SK-N-SH (cell line): ENCODE measurements around the gene EXOC4. TPM values are rescaled to one million over a fixed set of nuclear protein-coding genes. Genes with fewer than 3 reads are reported as not detected.

Experiments used
- CTCF ChIA-PET: fragments of 300-600, 350-600 bp; formaldehyde crosslinking; extraction: SDS; loops from one replicate; lab custom pipeline; 2021; lab: Yijun Ruan, JAX
- POLR2A ChIA-PET: fragments of 350-600 bp; sonication (Branson Sonifier 250); formaldehyde crosslinking; extraction: SDS; loops from one replicate; lab custom pipeline; 2020; ENCODE audit warnings: antibody characterized with exemption, inconsistent platforms; lab: Yijun Ruan, JAX
- DNase-seq: peaks from one replicate; pipeline ENCODE4 v3.0.0; 2012
- H2AFZ ChIP-seq: fragments of 200-600 bp; sonication (generic); 2 replicates; pipeline ENCODE4 v1.8.1; 2016; ENCODE audit warnings: antibody characterized with exemption, mild to moderate bottlenecking, low read depth
- H3F3A ChIP-seq: fragments of 200-600 bp; sonication (generic); replicated peaks from 2 replicates; pipeline ENCODE3; 2016; ENCODE audit warnings: antibody characterized with exemption, mild to moderate bottlenecking; ENCODE audit not compliant: insufficient read depth
- H3K27ac ChIP-seq, 2 experiments: fragments of 200-500 bp in 1 of 2; fragments of 200-600 bp in 1 of 2; sonication (Bioruptor generic) in 1 of 2; sonication (generic), shearing (Covaris generic) in 1 of 2; 2 replicates each; pipeline versions ENCODE4 v1.5.1 to v1.6.1; 2014 to 2016; ENCODE audit warnings: low read depth in 2 of 2, inconsistent platforms in 1 of 2, low read length in 1 of 2, mild to moderate bottlenecking in 1 of 2, mixed read lengths in 1 of 2
- H3K27me3 ChIP-seq: fragments of 200-600 bp; sonication (generic), shearing (Covaris generic); 2 replicates; pipeline ENCODE4 v1.6.1; 2016; ENCODE audit warnings: mixed run types; ENCODE audit not compliant: insufficient read depth
- H3K36me3 ChIP-seq, 2 experiments: fragments of 200-500 bp in 1 of 2; fragments of 200-600 bp in 1 of 2; sonication (Bioruptor generic) in 1 of 2; sonication (generic) in 1 of 2; replicated peaks in 1 of 2; 2 replicates each; pipeline versions ENCODE3 to v1.5.1; 2014 to 2016; ENCODE audit warnings: low read length in 1 of 2, mild to moderate bottlenecking in 1 of 2; ENCODE audit not compliant: insufficient read depth in 2 of 2, control insufficient read depth in 1 of 2
- H3K4me1 ChIP-seq, 2 experiments: fragments of 200-500 bp in 1 of 2; fragments of 200-600 bp in 1 of 2; sonication (Bioruptor generic) in 1 of 2; sonication (generic), shearing (Covaris generic) in 1 of 2; 2 replicates each; pipeline versions ENCODE4 v1.5.1 to v1.6.1; 2014 to 2016; ENCODE audit warnings: low read depth in 1 of 2, low read length in 1 of 2, mixed run types in 1 of 2; ENCODE audit not compliant: insufficient read depth in 2 of 2, control insufficient read depth in 1 of 2
- H3K4me2 ChIP-seq: fragments of 200-600 bp; sonication (generic), shearing (Covaris generic); 2 replicates; pipeline ENCODE4 v1.6.1; 2017; ENCODE audit warnings: mixed run types
- H3K4me3 ChIP-seq, 2 experiments: fragments of 200-500 bp in 1 of 2; fragments of 200-600 bp in 1 of 2; sonication (Bioruptor generic) in 1 of 2; sonication (generic), shearing (Covaris generic) in 1 of 2; 2 replicates each; pipeline versions ENCODE4 v1.5.1 to v1.8.1; 2014 to 2016; ENCODE audit warnings: low read depth in 2 of 2, inconsistent platforms in 1 of 2, low read length in 1 of 2, mild to moderate bottlenecking in 1 of 2, mixed read lengths in 1 of 2, moderate library complexity in 1 of 2
- H3K79me2 ChIP-seq: fragments of 200-600 bp; sonication (generic); 2 replicates; pipeline ENCODE4 v1.8.1; 2017; ENCODE audit warnings: mild to moderate bottlenecking; ENCODE audit not compliant: insufficient read depth
- H3K9ac ChIP-seq: fragments of 200-600 bp; sonication (generic); 2 replicates; pipeline ENCODE4 v1.6.1; 2017; ENCODE audit warnings: mixed run types
- H3K9me2 ChIP-seq: fragments of 200-600 bp; sonication (generic); 2 replicates; pipeline ENCODE4 v1.6.1; 2017; ENCODE audit warnings: mixed run types
- H3K9me3 ChIP-seq: fragments of 200-600 bp; sonication (generic); 2 replicates; pipeline ENCODE4 v1.6.1; 2017; ENCODE audit warnings: mixed run types, mild to moderate bottlenecking, moderate library complexity
- H4K20me1 ChIP-seq: fragments of 200-600 bp; sonication (generic); 2 replicates; pipeline ENCODE4 v1.6.1; 2017; ENCODE audit warnings: mild to moderate bottlenecking, mixed run types; ENCODE audit not compliant: insufficient read depth
- ELF1 ChIP-seq: IDR thresholded peaks from 2 replicates; pipeline ENCODE4 v1.4.0; 2012
- EP300 ChIP-seq, 2 experiments: IDR thresholded peaks; 2 replicates each; pipeline versions ENCODE4 v1.4.0 to v1.6.1; 2012; ENCODE audit warnings: borderline replicate concordance in 1 of 2, low read depth in 1 of 2, low read length in 1 of 2
- EZH2phosphoT487 ChIP-seq: fragments of 200-600 bp; sonication (generic); IDR thresholded peaks from 2 replicates; pipeline ENCODE4 v1.6.1; 2017; ENCODE audit warnings: low read depth, mixed run types, mild to moderate bottlenecking, antibody characterized with exemption, moderate library complexity, borderline replicate concordance
- FOXJ3 ChIP-seq: sonication (generic); formaldehyde crosslinking; IDR thresholded peaks from 2 replicates; pipeline ENCODE4 v1.5.1; 2020; ENCODE audit warnings: mild to moderate bottlenecking, missing genetic modification reagents
- GABPA ChIP-seq: IDR thresholded peaks from 2 replicates; pipeline ENCODE4 v1.4.0; 2012; ENCODE audit warnings: low read depth, mild to moderate bottlenecking
- IRF3 ChIP-seq: fragments of 150-350 bp; IDR thresholded peaks from 2 replicates; pipeline ENCODE4 v1.6.1; 2016; ENCODE audit warnings: mild to moderate bottlenecking, low read depth, low read length
- MEF2A ChIP-seq: IDR thresholded peaks from 2 replicates; pipeline ENCODE4 v1.4.0; 2012; ENCODE audit warnings: low read depth, borderline replicate concordance
- NFIC ChIP-seq: IDR thresholded peaks from 2 replicates; pipeline ENCODE4 v1.4.0; 2012; ENCODE audit warnings: borderline replicate concordance
- NRF1 ChIP-seq: IDR thresholded peaks from 2 replicates; pipeline ENCODE4 v1.6.1; 2012; ENCODE audit warnings: low read depth, mild to moderate bottlenecking, low read length
- REST ChIP-seq: IDR thresholded peaks from 2 replicates; pipeline ENCODE4 v1.6.1; 2012; ENCODE audit warnings: mild to moderate bottlenecking, low read depth, low read length, moderate library complexity
- SIN3A ChIP-seq: IDR thresholded peaks from 2 replicates; pipeline ENCODE4 v1.6.1; 2012; ENCODE audit warnings: low read depth, mild to moderate bottlenecking, low read length, moderate library complexity, borderline replicate concordance
- TAF1 ChIP-seq: IDR thresholded peaks from 2 replicates; pipeline ENCODE4 v1.6.1; 2012; ENCODE audit warnings: low read depth, mild to moderate bottlenecking, low read length, moderate library complexity, borderline replicate concordance
- TCF12 ChIP-seq: IDR thresholded peaks from 2 replicates; pipeline ENCODE4 v1.4.0; 2012
- TEAD4 ChIP-seq: IDR thresholded peaks from 2 replicates; pipeline ENCODE4 v1.4.0; 2012; ENCODE audit warnings: mild to moderate bottlenecking, borderline replicate concordance; ENCODE audit not compliant: insufficient read depth
- USF1 ChIP-seq: IDR thresholded peaks from 2 replicates; pipeline ENCODE4 v1.4.0; 2012; ENCODE audit warnings: low read depth, borderline replicate concordance
- USF2 ChIP-seq: fragments of 150-350 bp; IDR thresholded peaks from 2 replicates; pipeline ENCODE4 v1.6.1; 2017; ENCODE audit warnings: antibody characterized with exemption, low read length, low read depth, borderline replicate concordance
- YY1 ChIP-seq: IDR thresholded peaks from 2 replicates; pipeline ENCODE4 v1.4.0; 2012; ENCODE audit warnings: low read depth, mild to moderate bottlenecking
- WGBS: methylation state at CpG from one replicate; pipeline ENCODE4 v1.1.6; 2017; ENCODE audit warnings: low lambda C conversion rate; 5-methylcytosine and 5-hydroxymethylcytosine counted together
- polyA plus RNA-seq, 3 experiments: library from polyadenylated mRNA; depleted of rRNA; stranded (reverse); fragments of >200 nt; gene quantifications; 2 replicates each; pipeline ENCODE4 v1.2.3, GENCODE V29; 2012

The EXOC4 gene
- polyA plus RNA-seq, 1 of the 3 experiments (the other 2 are of a cell fraction) = 37.3 TPM

GRCh38 chr7:133369130-133369529, 116.3 kb downstream of the EXOC4 start:
- Histone ChIP-seq H3K79me2 (0 out of 2 replicates have a peak, but pooled peaks cover 3% of the 10 kb centered on the region), H3K4me2 (no peak overlapping the region), H3K4me1 (peaks cover 16 to 22% of the 10 kb centered on the region in 2 experiments; a peak in 3 of 4 replicates), H3K9me2 (no peaks in the 10 kb centered on the region), H3K36me3 (peaks cover 0 to 2% of the 10 kb centered on the region in 2 experiments), H3K27ac (no peak overlapping the region), H2AFZ (no peak overlapping the region), H3F3A (peaks cover 24% of the 10 kb centered on the region), H3K4me3 (no peak overlapping the region), H4K20me1 (no peaks in the 10 kb centered on the region), H3K9ac (no peak overlapping the region), H3K27me3 (no peaks in the 10 kb centered on the region), H3K9me3 (no peaks in the 10 kb centered on the region)
- no peak for DNase-seq
- ChIA-PET POLR2A (no interaction called here), CTCF (no interaction called here)
- TF ChIP-seq REST = no peak
- no peak for TF ChIP-seq NRF1
- no peak for TF ChIP-seq TEAD4
- no peak for TF ChIP-seq TAF1
- no peak for TF ChIP-seq GABPA
- TF ChIP-seq ELF1 = no peak
- TF ChIP-seq EZH2phosphoT487 = no peak
- no peak for TF ChIP-seq IRF3
- no peak for TF ChIP-seq YY1
- TF ChIP-seq MEF2A = no peak
- no peak for TF ChIP-seq FOXJ3 (CRISPR knock-in tag)
- no peak for TF ChIP-seq SIN3A
- no peak for TF ChIP-seq USF2
- no peak for TF ChIP-seq TCF12
- no peak for TF ChIP-seq USF1
- TF ChIP-seq EP300 (IDR thresholded peaks at IDR 0.05; ENCODE audit: borderline replicate concordance in 1 of 2, low read depth in 1 of 2, low read length in 1 of 2) = no peak
- TF ChIP-seq NFIC = no peak
- WGBS = 97% methylated on average over 3 of the region's 3 CpGs
